Neural progenitor cell (in vitro differentiated cells): ENCODE results near the gene ABCC6. TPM values are rescaled to one million over a fixed set of nuclear protein-coding genes. Genes with fewer than 3 reads are reported as not detected.

Experiments
- DNase-seq: peaks from one replicate; pipeline ENCODE4 v3.0.0-alpha.2; 2016; ENCODE audit warnings: low spot score
- H2AFZ ChIP-seq: fragments of 200-600 bp; sonication (generic); replicated peaks from 2 replicates; pipeline ENCODE4 v1.6.1; 2016; ENCODE audit warnings: antibody characterized with exemption
- H3F3A ChIP-seq: fragments of 200-600 bp; sonication (generic); 2 replicates; pipeline ENCODE4 v1.6.1; 2016; ENCODE audit warnings: antibody characterized with exemption, low read depth
- H3K27ac ChIP-seq: fragments of 200-600 bp; sonication (generic); 2 replicates; pipeline ENCODE4 v1.5.1; 2016; ENCODE audit warnings: mild to moderate bottlenecking
- H3K27me3 ChIP-seq: fragments of 200-600 bp; sonication (generic); 2 replicates; pipeline ENCODE4 v1.6.1; 2016; ENCODE audit warnings: mild to moderate bottlenecking, moderate library complexity
- H3K36me3 ChIP-seq: fragments of 200-600 bp; sonication (generic); 2 replicates; pipeline ENCODE4 v1.5.1; 2016
- H3K4me1 ChIP-seq: fragments of 200-600 bp; sonication (generic); 2 replicates; pipeline ENCODE4 v1.6.1; 2016; ENCODE audit warnings: mixed run types
- H3K4me2 ChIP-seq: fragments of 200-600 bp; sonication (generic); 2 replicates; pipeline ENCODE4 v1.6.1; 2016
- H3K4me3 ChIP-seq: fragments of 200-600 bp; sonication (generic); 2 replicates; pipeline ENCODE4 v1.5.1; 2016
- H3K79me2 ChIP-seq: fragments of 200-600 bp; sonication (generic); 2 replicates; pipeline ENCODE4 v1.6.1; 2016; ENCODE audit warnings: low read depth
- H3K9ac ChIP-seq: fragments of 200-600 bp; sonication (generic); 2 replicates; pipeline ENCODE4 v1.6.1; 2016
- H3K9me3 ChIP-seq: fragments of 200-600 bp; sonication (generic); 2 replicates; pipeline ENCODE4 v1.5.1; 2016; ENCODE audit warnings: low read depth
- H4K20me1 ChIP-seq: fragments of 200-600 bp; sonication (generic); 2 replicates; pipeline ENCODE4 v1.6.1; 2016; ENCODE audit warnings: low read depth
- H3K27ac Mint-ChIP-seq: 3 replicates; pipeline ENCODE4 v1.8.0; 2021; ENCODE audit warnings: mixed read lengths
- H3K27me3 Mint-ChIP-seq: 2 replicates; pipeline ENCODE4 v1.8.0; 2022; ENCODE audit warnings: low read depth, mild to moderate bottlenecking, inconsistent platforms, moderate library complexity, mixed read lengths; ENCODE audit not compliant: insufficient read depth
- H3K36me3 Mint-ChIP-seq: 3 replicates; pipeline ENCODE4 v1.8.0; 2021; ENCODE audit warnings: mixed read lengths
- H3K4me1 Mint-ChIP-seq: 3 replicates; pipeline ENCODE4 v1.8.0; 2021; ENCODE audit warnings: mixed read lengths
- H3K4me3 Mint-ChIP-seq: 3 replicates; pipeline ENCODE4 v1.8.0; 2021; ENCODE audit warnings: mild to moderate bottlenecking, moderate library complexity, mixed read lengths
- H3K9me3 Mint-ChIP-seq: 3 replicates; pipeline ENCODE4 v1.8.0; 2020; ENCODE audit warnings: mixed read lengths
- EZH2 ChIP-seq: fragments of 200-600 bp; sonication (generic); IDR thresholded peaks from 2 replicates; pipeline ENCODE4 v1.6.1; 2017; ENCODE audit warnings: antibody characterized with exemption, mild to moderate bottlenecking, moderate library complexity
- EZH2phosphoT487 ChIP-seq: fragments of 200-600 bp; sonication (generic); IDR thresholded peaks from 2 replicates; pipeline ENCODE4 v1.6.1; 2017; ENCODE audit warnings: antibody characterized with exemption
- total RNA-seq: library from RNA; depleted of rRNA; stranded (reverse); fragments of >200 nt; gene quantifications from 2 replicates; pipeline ENCODE4 v1.2.3, GENCODE V29; 2015; ENCODE audit warnings: low replicate concordance
- TF ChIP-seq, protein P1 (sequence below): fragments of 200-600 bp; sonication (generic); IDR thresholded peaks from 2 replicates; pipeline ENCODE4 v1.5.1; 2017; ENCODE audit warnings: antibody characterized with exemption, mild to moderate bottlenecking

The ABCC6 gene
- total RNA-seq, 1 donor from 2014 or later = 0.79 TPM

DNA sequence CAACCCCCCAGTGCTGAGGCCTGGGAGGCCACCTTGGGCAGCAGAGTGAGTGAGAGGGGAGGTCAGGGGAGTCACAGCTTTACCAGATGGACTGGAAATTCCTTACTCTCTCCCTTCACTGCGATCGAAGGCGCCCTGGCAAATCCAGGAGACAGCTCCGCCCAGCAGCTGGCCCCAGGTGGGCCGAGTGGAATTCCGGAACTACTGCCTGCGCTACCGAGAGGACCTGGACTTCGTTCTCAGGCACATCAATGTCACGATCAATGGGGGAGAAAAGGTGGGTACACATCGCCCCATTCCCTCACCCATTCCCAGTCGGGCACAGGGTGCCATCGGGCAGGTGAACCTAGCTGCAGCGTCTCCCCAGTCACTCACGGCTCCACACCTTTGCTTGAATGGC, 91.6 kb downstream of the ABCC6 start:
- Histone ChIP-seq H2AFZ (no peak overlapping the region), H3K4me2 (no peak overlapping the region), H3K9me3 (no peaks in the 10 kb centered on the region), H3K79me2 (no peaks in the 10 kb centered on the region), H3K27me3 (no peaks in the 10 kb centered on the region), H3K27ac (no peak overlapping the region), H3K9ac (no peak overlapping the region), H3K4me1 (no peaks in the 10 kb centered on the region), H4K20me1 (peaks cover 4% of the 10 kb centered on the region), H3K4me3 (no peak overlapping the region), H3F3A (no peaks in the 10 kb centered on the region), H3K36me3 (no peaks in the 10 kb centered on the region)
- no peaks in the 10 kb centered on the region for H3K4me1 Mint-ChIP-seq
- H3K4me3 Mint-ChIP-seq = no peak overlapping the region
- no peak for TF ChIP-seq EZH2phosphoT487
- TF ChIP-seq, protein P1, sequence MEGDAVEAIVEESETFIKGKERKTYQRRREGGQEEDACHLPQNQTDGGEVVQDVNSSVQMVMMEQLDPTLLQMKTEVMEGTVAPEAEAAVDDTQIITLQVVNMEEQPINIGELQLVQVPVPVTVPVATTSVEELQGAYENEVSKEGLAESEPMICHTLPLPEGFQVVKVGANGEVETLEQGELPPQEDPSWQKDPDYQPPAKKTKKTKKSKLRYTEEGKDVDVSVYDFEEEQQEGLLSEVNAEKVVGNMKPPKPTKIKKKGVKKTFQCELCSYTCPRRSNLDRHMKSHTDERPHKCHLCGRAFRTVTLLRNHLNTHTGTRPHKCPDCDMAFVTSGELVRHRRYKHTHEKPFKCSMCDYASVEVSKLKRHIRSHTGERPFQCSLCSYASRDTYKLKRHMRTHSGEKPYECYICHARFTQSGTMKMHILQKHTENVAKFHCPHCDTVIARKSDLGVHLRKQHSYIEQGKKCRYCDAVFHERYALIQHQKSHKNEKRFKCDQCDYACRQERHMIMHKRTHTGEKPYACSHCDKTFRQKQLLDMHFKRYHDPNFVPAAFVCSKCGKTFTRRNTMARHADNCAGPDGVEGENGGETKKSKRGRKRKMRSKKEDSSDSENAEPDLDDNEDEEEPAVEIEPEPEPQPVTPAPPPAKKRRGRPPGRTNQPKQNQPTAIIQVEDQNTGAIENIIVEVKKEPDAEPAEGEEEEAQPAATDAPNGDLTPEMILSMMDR = no peak
- TF ChIP-seq EZH2 = no peak
- no peak for DNase-seq
- H3K36me3 Mint-ChIP-seq = peaks cover 16% of the 10 kb centered on the region
- H3K27me3 Mint-ChIP-seq = peaks cover 2% of the 10 kb centered on the region
- H3K9me3 Mint-ChIP-seq = no peaks in the 10 kb centered on the region
- no peak overlapping the region for H3K27ac Mint-ChIP-seq

DNA sequence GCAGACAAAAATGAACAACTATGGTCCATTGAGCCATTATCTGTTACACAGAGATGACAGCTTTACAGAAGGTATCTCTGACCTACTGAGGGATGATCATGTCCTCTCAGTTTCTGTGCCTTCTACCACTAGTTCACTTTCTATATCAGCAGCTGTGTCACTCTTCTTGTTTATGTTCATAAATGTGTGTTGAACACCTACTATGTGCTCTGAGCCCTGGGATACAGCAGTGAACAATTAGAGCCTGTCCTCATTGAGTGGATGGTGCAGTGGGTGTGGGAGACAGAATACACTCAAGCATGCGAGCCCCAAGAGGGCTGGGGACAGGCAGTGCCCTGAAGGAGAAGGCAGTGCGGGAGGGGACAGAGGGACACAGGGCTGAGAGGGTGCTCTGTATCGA, 92.1 kb downstream of the ABCC6 start:
- H3K9me3 Mint-ChIP-seq = no peaks in the 10 kb centered on the region
- H3K4me1 ChIP-seq = no peaks in the 10 kb centered on the region
- H3K4me3 ChIP-seq = no peak overlapping the region
- no peak overlapping the region for H2AFZ ChIP-seq
- H3K27ac ChIP-seq = no peak overlapping the region
- no peaks in the 10 kb centered on the region for H3K9me3 ChIP-seq
- no peaks in the 10 kb centered on the region for H3K36me3 ChIP-seq
- no peak overlapping the region for H3K9ac ChIP-seq
- no peak for TF ChIP-seq EZH2
- TF ChIP-seq, protein P1 = no peak
- no peak for TF ChIP-seq EZH2phosphoT487
- no peaks in the 10 kb centered on the region for H3K4me1 Mint-ChIP-seq
- H3K27ac Mint-ChIP-seq = no peak overlapping the region
- no peaks in the 10 kb centered on the region for H3K79me2 ChIP-seq
- DNase-seq = no peak
- no peaks in the 10 kb centered on the region for H3F3A ChIP-seq
- no peak overlapping the region for H3K4me2 ChIP-seq
- H3K4me3 Mint-ChIP-seq = no peak overlapping the region
- no peaks in the 10 kb centered on the region for H3K27me3 ChIP-seq
- peaks cover 2% of the 10 kb centered on the region for H3K27me3 Mint-ChIP-seq
- peaks cover 4% of the 10 kb centered on the region for H4K20me1 ChIP-seq
- H3K36me3 Mint-ChIP-seq = peaks cover 16% of the 10 kb centered on the region

DNA sequence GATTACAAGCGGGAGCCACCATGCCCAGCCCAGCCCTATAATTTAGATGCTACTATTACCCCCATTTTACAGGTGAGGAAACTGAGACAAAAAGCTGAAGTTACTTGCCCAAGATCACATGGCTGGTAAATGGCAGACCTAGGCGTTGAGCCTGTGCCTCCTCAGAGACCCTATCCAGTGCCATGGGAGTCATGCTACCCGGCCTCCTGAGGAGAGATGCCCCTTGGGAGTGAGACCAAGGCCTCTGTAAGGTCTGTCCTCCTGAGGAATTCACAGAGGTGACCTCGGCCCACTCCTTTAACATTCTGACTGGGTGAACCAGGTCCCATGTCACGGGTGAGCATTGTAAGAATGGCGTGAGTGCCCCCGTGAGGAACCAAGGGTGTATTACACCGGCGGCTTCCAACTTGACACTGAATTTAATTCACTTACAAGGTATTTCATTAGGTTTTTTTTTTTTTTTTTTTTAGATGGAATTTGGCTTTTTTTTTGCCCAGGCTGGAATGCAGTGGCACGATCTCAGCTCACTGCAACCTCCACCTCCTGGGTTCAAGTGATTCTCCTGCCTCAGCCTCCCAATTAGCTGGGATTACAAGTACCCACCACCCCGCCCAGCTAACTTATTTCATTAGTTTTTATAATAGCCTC, 95.7 kb downstream of the ABCC6 start:
- Histone ChIP-seq H3K4me3 (no peak overlapping the region), H2AFZ (no peak overlapping the region), H3K27me3 (no peaks in the 10 kb centered on the region), H3K9ac (no peak overlapping the region), H3K4me2 (no peak overlapping the region), H3K4me1 (no peaks in the 10 kb centered on the region), H3K36me3 (peaks cover 4% of the 10 kb centered on the region), H3F3A (no peaks in the 10 kb centered on the region), H4K20me1 (peaks cover 4% of the 10 kb centered on the region), H3K27ac (no peak overlapping the region), H3K9me3 (no peaks in the 10 kb centered on the region), H3K79me2 (no peaks in the 10 kb centered on the region)
- DNase-seq = peak; percentile 80
- no peak for TF ChIP-seq EZH2
- no peak for TF ChIP-seq EZH2phosphoT487
- TF ChIP-seq, protein P1 = peak; percentile 84
- Mint-ChIP-seq H3K4me1 (no peaks in the 10 kb centered on the region), H3K27me3 (no peaks in the 10 kb centered on the region), H3K9me3 (peaks cover 11% of the 10 kb centered on the region), H3K27ac (peak overlapping the region; percentile 37), H3K4me3 (no peak overlapping the region), H3K36me3 (peaks cover 30% of the 10 kb centered on the region)
